GM23338 (cell line): ENCODE results near the gene MYO19. TPM values are rescaled to one million over a fixed set of nuclear protein-coding genes. Genes with fewer than 3 reads are reported as not detected.

Source experiments
- ATAC-seq: fragments of 200-7000 bp; cut with Tn5 transposase; 3 replicates; pipeline ENCODE4 v1.9.1; 2020
- DNase-seq: peaks from one replicate; pipeline ENCODE4 v3.0.0-alpha.2; 2015; ENCODE audit warnings: low spot score
- H2AFZ ChIP-seq: fragments of 200-600 bp; sonication (generic); 2 replicates; pipeline ENCODE4 v1.8.0; 2016; ENCODE audit warnings: antibody characterized with exemption, mild to moderate bottlenecking, moderate library complexity
- H3F3A ChIP-seq: fragments of 200-600 bp; sonication (generic); replicated peaks from 2 replicates; pipeline ENCODE4 v1.8.0; 2017; ENCODE audit warnings: antibody characterized with exemption, mixed run types, low read depth
- H3K27ac ChIP-seq: fragments of 200-600 bp; sonication (generic); 2 replicates; pipeline ENCODE4 v1.6.1; 2016; ENCODE audit warnings: low read depth
- H3K27me3 ChIP-seq: fragments of 200-600 bp; sonication (generic); 2 replicates; pipeline ENCODE4 v1.8.0; 2016; ENCODE audit warnings: mild to moderate bottlenecking, mixed run types, moderate library complexity; ENCODE audit not compliant: insufficient read depth
- H3K36me3 ChIP-seq: fragments of 200-600 bp; sonication (generic); 2 replicates; pipeline ENCODE4 v1.8.0; 2016; ENCODE audit warnings: mild to moderate bottlenecking; ENCODE audit not compliant: insufficient read depth
- H3K4me1 ChIP-seq: fragments of 200-600 bp; sonication (generic); 2 replicates; pipeline ENCODE4 v1.8.0; 2016; ENCODE audit warnings: mild to moderate bottlenecking, moderate library complexity; ENCODE audit not compliant: insufficient read depth
- H3K4me2 ChIP-seq: fragments of 200-600 bp; sonication (generic); 2 replicates; pipeline ENCODE4 v1.7.1; 2017; ENCODE audit warnings: mixed run types
- H3K4me3 ChIP-seq: fragments of 200-600 bp; sonication (generic); 2 replicates; pipeline ENCODE4 v1.6.1; 2016; ENCODE audit warnings: mixed run types
- H3K79me2 ChIP-seq: fragments of 200-600 bp; sonication (generic); replicated peaks from 2 replicates; pipeline ENCODE4 v1.8.0; 2017; ENCODE audit warnings: mild to moderate bottlenecking; ENCODE audit not compliant: insufficient read depth
- H3K9me2 ChIP-seq: fragments of 200-600 bp; sonication (generic); 2 replicates; pipeline ENCODE4 v1.8.0; 2017; ENCODE audit not compliant: insufficient read depth
- H4K20me1 ChIP-seq: fragments of 200-600 bp; sonication (generic); replicated peaks from 2 replicates; pipeline ENCODE4 v1.8.0; 2017; ENCODE audit warnings: mild to moderate bottlenecking; ENCODE audit not compliant: insufficient read depth
- H3K27ac Mint-ChIP-seq: 2 replicates; pipeline ENCODE4 v1.8.0; 2020; ENCODE audit warnings: inconsistent platforms, mild to moderate bottlenecking, moderate library complexity, mixed read lengths
- H3K27me3 Mint-ChIP-seq: 3 replicates; pipeline ENCODE4 v1.8.0; 2022; ENCODE audit warnings: low read depth, mild to moderate bottlenecking, moderate library complexity, mixed read lengths, inconsistent platforms; ENCODE audit not compliant: insufficient read depth, poor library complexity
- H3K36me3 Mint-ChIP-seq: 3 replicates; pipeline ENCODE4 v1.8.0; 2021; ENCODE audit warnings: low read depth, mild to moderate bottlenecking, inconsistent platforms, moderate library complexity, mixed read lengths
- H3K4me1 Mint-ChIP-seq: 3 replicates; pipeline ENCODE4 v1.8.0; 2020; ENCODE audit warnings: mild to moderate bottlenecking, inconsistent platforms, mixed read lengths
- H3K4me3 Mint-ChIP-seq: 3 replicates; pipeline ENCODE4 v1.8.0; 2021; ENCODE audit warnings: moderate library complexity, mild to moderate bottlenecking, inconsistent platforms, mixed read lengths
- H3K9me3 Mint-ChIP-seq: 3 replicates; pipeline ENCODE4 v1.8.0; 2020; ENCODE audit warnings: moderate library complexity, mild to moderate bottlenecking, inconsistent platforms, mixed read lengths
- CREB1 ChIP-seq: fragments of 250-450 bp; sonication (Bioruptor Pico); IDR thresholded peaks from 2 replicates; pipeline ENCODE4 v1.5.0; 2020; ENCODE audit warnings: low read depth, mild to moderate bottlenecking, moderate library complexity
- CTCF ChIP-seq, 2 experiments: fragments of 200-600 bp in 1 of 2; sonication (generic) in 1 of 2; conservative IDR thresholded peaks; 2 replicates each; pipeline versions ENCODE4 v1.5.1 to v1.6.1; 2016 to 2017; ENCODE audit warnings: antibody characterized with exemption in 2 of 2, low read depth in 2 of 2, mild to moderate bottlenecking in 2 of 2, moderate library complexity in 1 of 2
- ETS1 ChIP-seq: IDR thresholded peaks from 2 replicates; pipeline ENCODE4 v1.6.1; 2016; ENCODE audit warnings: antibody characterized with exemption
- EZH2 ChIP-seq: fragments of 200-600 bp; sonication (generic); IDR thresholded peaks from one replicate; pipeline ENCODE4 v1.8.0; 2017; ENCODE audit warnings: antibody characterized with exemption, mild to moderate bottlenecking, low read depth; ENCODE audit not compliant: unreplicated experiment
- EZH2phosphoT487 ChIP-seq: fragments of 200-600 bp; sonication (generic); IDR thresholded peaks from one replicate; pipeline ENCODE4 v1.8.1; 2018; ENCODE audit warnings: antibody characterized with exemption; ENCODE audit not compliant: unreplicated experiment
- JUNB ChIP-seq: IDR thresholded peaks from one replicate; pipeline ENCODE4 v1.6.1; 2016; ENCODE audit warnings: antibody characterized with exemption; ENCODE audit not compliant: unreplicated experiment
- NANOG ChIP-seq: IDR thresholded peaks from 2 replicates; pipeline ENCODE4 v1.6.1; 2016; ENCODE audit warnings: antibody characterized with exemption, borderline replicate concordance
- POLR2AphosphoS5 ChIP-seq: IDR thresholded peaks from 2 replicates; pipeline ENCODE4 v1.6.1; 2016; ENCODE audit warnings: antibody characterized with exemption, low read depth
- REST ChIP-seq: IDR thresholded peaks from one replicate; pipeline ENCODE4 v1.6.1; 2018; ENCODE audit warnings: antibody characterized with exemption; ENCODE audit not compliant: unreplicated experiment
- STAT1 ChIP-seq: IDR thresholded peaks from one replicate; pipeline ENCODE4 v1.6.1; 2016; ENCODE audit warnings: antibody characterized with exemption; ENCODE audit not compliant: unreplicated experiment
- ZNF114 ChIP-seq: fragments of 250-450 bp; sonication (Bioruptor Pico); IDR thresholded peaks from 2 replicates; pipeline ENCODE4 v1.5.0; 2020; ENCODE audit warnings: mild to moderate bottlenecking, moderate library complexity
- ZNF331 ChIP-seq: fragments of 250-450 bp; sonication (Bioruptor Pico); IDR thresholded peaks from 2 replicates; pipeline ENCODE4 v1.5.0; 2020; ENCODE audit warnings: low read depth, mild to moderate bottlenecking, moderate library complexity
- ZNF462 ChIP-seq: fragments of 250-450 bp; sonication (Bioruptor Pico); IDR thresholded peaks from 2 replicates; pipeline ENCODE4 v1.5.0; 2020; ENCODE audit warnings: mild to moderate bottlenecking, moderate library complexity
- polyA plus RNA-seq: library from polyadenylated mRNA; unstranded; fragments of >200 nt; fragmentation: Nextera tagmentation; extraction: Ambion mirVana; gene quantifications from 2 replicates; pipeline ENCODE4 v1.2.1, GENCODE V29; 2016
- total RNA-seq: library from RNA; depleted of rRNA; stranded (reverse); fragments of >200 nt; shearing (Covaris generic); gene quantifications from 2 replicates; pipeline ENCODE4 v1.2.3, GENCODE V29; 2014

MYO19 gene
- total and polyA plus RNA-seq, 2 experiments from 2014 or later, result 37.9 to 150 TPM

GRCh38 chr17:36468903-36469635 is 65.6 kb downstream of the MYO19 start:
- DNase-seq (no peak), ATAC-seq (no peak)
- no peak overlapping the region for H3K4me2 ChIP-seq
- no peaks in the 10 kb centered on the region for H3K36me3 Mint-ChIP-seq
- no peak overlapping the region for H2AFZ ChIP-seq
- H3K27ac Mint-ChIP-seq, result no peak overlapping the region
- H3K4me3 ChIP-seq, result no peak overlapping the region
- H3K27me3 ChIP-seq, result peaks cover 34% of the 10 kb centered on the region
- no peaks in the 10 kb centered on the region for H3F3A ChIP-seq
- H3K4me1 ChIP-seq, result no peaks in the 10 kb centered on the region
- no peak for TF ChIP-seq ZNF114
- TF ChIP-seq ETS1, result no peak
- TF ChIP-seq POLR2AphosphoS5, result no peak
- no peak for TF ChIP-seq NANOG
- TF ChIP-seq JUNB, result no peak
- no peak for TF ChIP-seq CTCF (conservative IDR thresholded peaks at IDR 0.05; ENCODE audit: low read depth in 2 of 2)
- no peak for TF ChIP-seq ZNF462 (CRISPR knock-in tag)
- TF ChIP-seq STAT1, result no peak
- no peak for TF ChIP-seq EZH2
- no peak for TF ChIP-seq EZH2phosphoT487
- TF ChIP-seq CREB1 (CRISPR knock-in tag), result no peak
- TF ChIP-seq REST, result no peak
- no peak for TF ChIP-seq ZNF331 (CRISPR knock-in tag)
- H3K4me1 Mint-ChIP-seq, result peaks cover 4% of the 10 kb centered on the region; the same call in 1 of the 3 replicates
- H3K9me2 ChIP-seq, result no peaks in the 10 kb centered on the region; the same call in 1 of the 2 replicates
- H3K9me3 Mint-ChIP-seq, result no peaks in the 10 kb centered on the region
- no peaks in the 10 kb centered on the region; the same call in 1 of the 2 replicates for H4K20me1 ChIP-seq
- no peaks in the 10 kb centered on the region for H3K79me2 ChIP-seq
- H3K27ac ChIP-seq, result no peak overlapping the region
- peaks cover 30% of the 10 kb centered on the region for H3K27me3 Mint-ChIP-seq
- H3K4me3 Mint-ChIP-seq, result no peak overlapping the region
- no peaks in the 10 kb centered on the region for H3K36me3 ChIP-seq
